Nephron (organoid): ENCODE data around the gene KCNQ1OT1.
A peak's percentile ranks its signal among the peaks of the same experiment; 100 is the strongest.

Experiments
- H3K27ac Mint-ChIP-seq, 3 experiments: 2 replicates each; pipeline ENCODE4 v1.8.0; 2020; ENCODE audit warnings: mixed read lengths in 3 of 3, mild to moderate bottlenecking in 2 of 3, moderate library complexity in 1 of 3
- H3K27me3 Mint-ChIP-seq: 2 replicates; pipeline ENCODE4 v1.8.0; 2021; ENCODE audit warnings: low read depth, mild to moderate bottlenecking, moderate library complexity, mixed read lengths
- H3K36me3 Mint-ChIP-seq: 2 replicates; pipeline ENCODE4 v1.8.0; 2020; ENCODE audit warnings: low read depth, mixed read lengths
- H3K4me1 Mint-ChIP-seq: 2 replicates; pipeline ENCODE4 v1.8.0; 2020; ENCODE audit warnings: mixed read lengths
- H3K4me3 Mint-ChIP-seq, 3 experiments: 2 replicates each; pipeline ENCODE4 v1.8.0; 2020; ENCODE audit warnings: mild to moderate bottlenecking in 3 of 3, mixed read lengths in 3 of 3, moderate library complexity in 2 of 3
- H3K9me3 Mint-ChIP-seq: 2 replicates; pipeline ENCODE4 v1.8.0; 2020; ENCODE audit warnings: mixed read lengths
- TF ChIP-seq, protein P1 (sequence below), 3 experiments: fragments of 200-600 bp; sonication (generic); IDR thresholded peaks; one replicate each; pipeline ENCODE4 v1.5.0; 2021; ENCODE audit warnings: antibody characterized with exemption in 3 of 3; ENCODE audit not compliant: unreplicated experiment in 3 of 3

The KCNQ1OT1 gene

GRCh38 chr11:2683806-2684205 is 16.0 kb downstream of the KCNQ1OT1 start:
- H3K27me3 Mint-ChIP-seq = no peaks in the 10 kb centered on the region
- peak overlapping the region in 1 of 3 experiments; percentile 9 for H3K4me3 Mint-ChIP-seq
- peaks cover 52% of the 10 kb centered on the region for H3K4me1 Mint-ChIP-seq
- H3K27ac Mint-ChIP-seq = peak overlapping the region; percentile 15 to 54 (median 33)
- TF ChIP-seq, protein P1, sequence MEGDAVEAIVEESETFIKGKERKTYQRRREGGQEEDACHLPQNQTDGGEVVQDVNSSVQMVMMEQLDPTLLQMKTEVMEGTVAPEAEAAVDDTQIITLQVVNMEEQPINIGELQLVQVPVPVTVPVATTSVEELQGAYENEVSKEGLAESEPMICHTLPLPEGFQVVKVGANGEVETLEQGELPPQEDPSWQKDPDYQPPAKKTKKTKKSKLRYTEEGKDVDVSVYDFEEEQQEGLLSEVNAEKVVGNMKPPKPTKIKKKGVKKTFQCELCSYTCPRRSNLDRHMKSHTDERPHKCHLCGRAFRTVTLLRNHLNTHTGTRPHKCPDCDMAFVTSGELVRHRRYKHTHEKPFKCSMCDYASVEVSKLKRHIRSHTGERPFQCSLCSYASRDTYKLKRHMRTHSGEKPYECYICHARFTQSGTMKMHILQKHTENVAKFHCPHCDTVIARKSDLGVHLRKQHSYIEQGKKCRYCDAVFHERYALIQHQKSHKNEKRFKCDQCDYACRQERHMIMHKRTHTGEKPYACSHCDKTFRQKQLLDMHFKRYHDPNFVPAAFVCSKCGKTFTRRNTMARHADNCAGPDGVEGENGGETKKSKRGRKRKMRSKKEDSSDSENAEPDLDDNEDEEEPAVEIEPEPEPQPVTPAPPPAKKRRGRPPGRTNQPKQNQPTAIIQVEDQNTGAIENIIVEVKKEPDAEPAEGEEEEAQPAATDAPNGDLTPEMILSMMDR (IDR thresholded peaks at IDR 0.05; ENCODE audit: unreplicated experiment in 3 of 3) = no peak
- no peaks in the 10 kb centered on the region for H3K9me3 Mint-ChIP-seq
- H3K36me3 Mint-ChIP-seq = no peaks in the 10 kb centered on the region

GRCh38 chr11:2681408-2682145 is 18.2 kb downstream of the KCNQ1OT1 start:
- H3K4me3 Mint-ChIP-seq = no peak overlapping the region
- no peaks in the 10 kb centered on the region for H3K36me3 Mint-ChIP-seq
- H3K9me3 Mint-ChIP-seq = no peaks in the 10 kb centered on the region
- H3K27me3 Mint-ChIP-seq = no peaks in the 10 kb centered on the region
- TF ChIP-seq, protein P1 (IDR thresholded peaks at IDR 0.05; ENCODE audit: unreplicated experiment in 3 of 3) = no peak
- H3K27ac Mint-ChIP-seq = peak overlapping the region; percentile 34 to 62 (median 52)
- peaks cover 54% of the 10 kb centered on the region for H3K4me1 Mint-ChIP-seq

GRCh38 chr11:2679011-2679676 is 20.6 kb downstream of the KCNQ1OT1 start:
- Mint-ChIP-seq H3K36me3 (peaks cover 4% of the 10 kb centered on the region), H3K27me3 (no peaks in the 10 kb centered on the region), H3K27ac (no peak overlapping the region), H3K4me1 (peaks cover 64% of the 10 kb centered on the region), H3K4me3 (no peak overlapping the region), H3K9me3 (no peaks in the 10 kb centered on the region)
- TF ChIP-seq, protein P1 (IDR thresholded peaks at IDR 0.05; ENCODE audit: unreplicated experiment in 3 of 3) = no peak

GRCh38 chr11:2678396-2678795 is 21.4 kb downstream of the KCNQ1OT1 start:
- Mint-ChIP-seq H3K27me3 (no peaks in the 10 kb centered on the region), H3K27ac (peak overlapping the region in 2 of 3 experiments; percentile 35 to 46)
- TF ChIP-seq, protein P1 (IDR thresholded peaks at IDR 0.05; ENCODE audit: unreplicated experiment in 3 of 3) = no peak

GRCh38 chr11:2677127-2677526 is 22.7 kb downstream of the KCNQ1OT1 start:
- peaks cover 5% of the 10 kb centered on the region for H3K36me3 Mint-ChIP-seq
- no peak overlapping the region for H3K27ac Mint-ChIP-seq
- TF ChIP-seq, protein P1 (IDR thresholded peaks at IDR 0.05; ENCODE audit: unreplicated experiment in 3 of 3) = no peak
- no peaks in the 10 kb centered on the region for H3K27me3 Mint-ChIP-seq
- peaks cover 61% of the 10 kb centered on the region for H3K4me1 Mint-ChIP-seq
- H3K9me3 Mint-ChIP-seq = no peaks in the 10 kb centered on the region
- H3K4me3 Mint-ChIP-seq = no peak overlapping the region

More at GRCh38 chr11:2678396-2678795, 21.4 kb downstream of the KCNQ1OT1 start:
- Mint-ChIP-seq H3K4me1 (peaks cover 62% of the 10 kb centered on the region), H3K4me3 (no peak overlapping the region), H3K9me3 (no peaks in the 10 kb centered on the region), H3K36me3 (peaks cover 4% of the 10 kb centered on the region)
